Hepatic stellate cell (primary cell): ENCODE data around the gene TTN.
A peak's percentile ranks its signal among the peaks of the same experiment; 100 is the strongest.
"Not testable (repeated sequence)": the region's sequence is repeated elsewhere in the genome, so short reads cannot be mapped to it uniquely, and the experiment has no call there.

Experiments used
- DNase-seq: peaks from one replicate; pipeline ENCODE4 v3.0.0; 2011; ENCODE audit warnings: low spot score

The TTN gene

DNA sequence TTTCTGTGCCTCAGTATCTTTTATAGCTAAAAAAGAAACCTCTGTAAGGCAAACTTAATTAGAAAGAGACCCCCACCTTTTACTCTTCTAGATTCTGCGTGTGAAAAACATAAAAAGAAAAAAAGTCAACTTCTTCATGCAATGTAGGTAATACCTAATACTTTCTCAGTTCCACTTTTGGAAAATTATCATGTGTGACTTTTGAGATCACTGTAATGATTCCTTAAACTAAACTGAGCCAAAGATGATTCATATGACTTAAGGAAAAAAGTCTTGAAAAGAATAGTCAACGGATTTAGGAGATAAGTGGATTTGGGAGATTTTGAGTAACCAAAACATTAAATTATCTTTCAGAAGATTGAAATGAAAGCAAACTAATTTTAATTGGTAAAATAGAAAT lies 278.0 kb downstream of the TTN start:
- no peak for DNase-seq

DNA sequence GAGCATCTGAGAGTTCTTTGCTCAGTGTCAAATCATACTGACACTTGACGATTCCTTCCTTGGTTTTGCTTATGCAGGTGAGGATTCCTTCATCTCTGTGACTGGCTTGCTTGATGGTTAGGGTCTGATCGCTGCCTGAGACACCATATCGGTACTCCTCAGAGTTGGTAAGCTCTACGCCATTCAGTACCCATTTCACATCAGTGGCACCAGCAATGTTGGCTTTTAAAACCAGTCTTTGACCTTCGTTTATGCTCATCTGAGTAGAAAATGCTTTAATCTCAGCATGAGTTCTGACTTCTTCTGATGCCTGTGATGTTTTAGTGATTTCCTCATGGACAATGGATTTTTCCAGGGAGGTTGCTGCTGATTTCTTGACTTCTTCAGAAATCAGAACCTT lies 278.6 kb downstream of the TTN start:
- no peak for DNase-seq

DNA sequence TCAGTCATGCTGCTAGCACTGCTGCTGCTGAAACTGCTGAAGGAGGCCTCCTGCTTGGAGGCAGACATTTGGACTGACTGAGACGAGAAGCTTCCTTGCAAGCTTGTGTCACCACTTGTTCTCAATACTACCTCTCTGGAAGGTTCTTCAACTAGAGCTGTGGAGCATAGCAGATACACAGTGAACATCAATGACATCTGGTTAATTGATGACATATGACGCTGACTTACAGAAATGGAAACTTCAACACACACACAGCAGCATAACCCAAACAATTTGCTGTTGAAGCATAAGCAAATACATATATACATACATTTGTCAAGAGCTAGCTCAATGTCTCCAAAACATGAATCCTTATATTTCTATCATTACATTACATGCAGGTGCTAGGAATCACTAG lies 279.6 kb downstream of the TTN start:
- no peak for DNase-seq

DNA sequence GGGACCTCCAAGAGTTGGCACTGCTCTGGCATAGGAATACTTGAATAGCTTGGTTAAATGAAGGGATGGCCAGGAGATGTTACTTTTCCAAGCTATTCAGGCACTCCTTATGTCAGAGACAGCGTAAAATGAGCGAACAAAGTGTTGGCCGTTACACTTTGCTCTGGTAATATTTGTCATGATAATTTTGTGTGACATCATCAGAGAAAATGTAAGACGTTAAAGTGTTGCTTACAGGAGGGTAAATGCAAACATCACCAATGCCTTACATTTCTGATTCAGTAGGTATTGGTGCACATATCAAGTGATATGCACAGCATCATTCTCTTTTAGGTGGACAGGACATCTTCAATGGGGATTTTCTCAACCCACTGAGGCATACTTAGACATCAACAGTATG lies 281.0 kb downstream of the TTN start:
- no peak for DNase-seq

DNA sequence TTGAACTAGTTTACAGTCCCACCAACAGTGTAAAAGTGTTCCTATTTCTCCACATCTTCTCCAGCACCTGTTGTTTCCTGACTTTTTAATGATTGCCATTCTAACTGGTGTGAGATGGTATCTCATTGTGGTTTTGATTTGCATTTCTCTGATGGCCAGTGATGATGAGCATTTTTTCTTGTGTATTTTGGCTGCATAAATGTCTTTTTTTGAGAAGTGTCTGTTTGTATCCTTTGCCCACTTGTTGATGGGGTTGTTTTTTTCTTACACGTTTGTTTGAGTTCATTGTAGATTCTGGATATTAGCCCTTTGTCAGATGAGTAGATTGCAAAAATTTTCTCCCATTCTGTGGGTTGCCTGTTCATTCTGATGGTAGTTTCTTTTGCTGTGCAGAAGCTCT lies 281.8 kb downstream of the TTN start:
- DNase-seq: not testable (repeated sequence)

DNA sequence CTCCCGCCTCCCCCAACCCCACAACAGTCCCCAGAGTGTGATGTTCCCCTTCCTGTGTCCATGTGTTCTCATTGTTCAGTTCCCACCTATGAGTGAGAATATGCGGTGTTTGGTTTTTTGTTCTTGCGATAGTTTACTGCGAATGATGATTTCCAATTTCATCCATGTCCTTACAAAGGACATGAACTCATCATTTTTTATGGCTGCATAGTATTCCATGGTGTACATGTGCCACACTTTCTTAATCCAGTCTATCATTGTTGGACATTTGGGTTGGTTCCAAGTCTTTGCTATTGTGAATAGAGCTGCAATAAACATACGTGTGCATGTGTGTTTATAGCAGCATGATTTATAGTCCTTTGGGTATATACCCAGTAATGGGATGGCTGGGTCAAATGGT lies 282.2 kb downstream of the TTN start:
- not testable (repeated sequence) for DNase-seq

DNA sequence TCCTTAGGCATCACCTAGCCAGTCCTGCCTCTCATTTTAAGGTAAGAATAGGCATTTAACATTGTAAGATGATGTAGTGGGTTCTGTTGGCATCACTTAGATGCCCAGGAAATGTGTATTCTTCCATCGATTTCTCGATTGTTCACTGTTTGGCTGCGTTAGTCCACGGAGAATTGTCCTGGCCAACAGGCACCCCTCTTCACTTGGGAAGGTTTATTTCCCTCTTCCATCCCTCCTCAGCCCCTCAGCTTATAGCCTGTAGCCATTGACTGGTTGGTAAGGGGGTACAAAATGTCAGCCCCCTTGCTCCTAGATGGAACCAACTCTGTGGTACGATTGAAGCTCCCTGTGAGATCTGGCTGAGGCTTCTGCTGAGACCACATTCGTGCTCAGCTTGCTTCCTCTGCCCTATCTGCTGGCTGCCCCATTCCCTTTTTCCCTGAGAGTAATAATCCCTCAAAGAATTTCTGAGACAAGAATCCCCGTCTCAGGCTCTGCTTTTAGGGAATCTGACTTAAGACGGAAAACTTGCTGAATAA lies 283.6 kb downstream of the TTN start:
- peak; percentile 4 for DNase-seq

DNA sequence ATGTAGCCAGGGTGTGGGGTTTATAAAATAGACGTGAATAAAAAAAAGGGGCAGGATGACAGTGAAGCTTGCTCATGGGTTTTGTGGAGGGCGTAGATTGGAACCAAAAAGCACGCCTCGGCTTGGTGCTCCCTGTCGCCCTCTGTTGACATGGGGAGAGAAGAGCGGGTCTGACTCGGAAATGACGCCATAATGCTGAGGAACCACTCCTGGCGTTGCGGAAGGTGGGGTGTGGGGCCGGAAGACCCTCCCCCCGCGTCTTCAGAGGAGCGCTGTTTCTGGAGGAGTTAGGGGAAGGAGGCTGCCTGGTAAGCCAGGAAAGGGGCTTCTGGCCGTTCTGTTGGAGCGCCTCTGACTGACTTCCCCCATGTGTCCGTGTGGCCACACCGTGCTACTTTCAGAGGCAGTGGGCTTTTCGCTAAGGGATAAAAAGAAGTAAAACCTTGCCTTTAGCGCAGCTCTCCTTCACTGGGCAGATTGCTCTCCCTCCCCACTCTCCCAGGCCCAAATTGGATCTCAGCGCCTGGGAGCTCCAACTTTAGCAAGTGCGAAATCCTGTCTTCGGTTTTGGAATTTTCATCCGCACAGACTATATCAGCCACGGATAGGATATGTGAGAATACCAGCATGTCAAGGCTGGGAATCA lies 284.1 kb downstream of the TTN start:
- DNase-seq: peak; percentile 53

DNA sequence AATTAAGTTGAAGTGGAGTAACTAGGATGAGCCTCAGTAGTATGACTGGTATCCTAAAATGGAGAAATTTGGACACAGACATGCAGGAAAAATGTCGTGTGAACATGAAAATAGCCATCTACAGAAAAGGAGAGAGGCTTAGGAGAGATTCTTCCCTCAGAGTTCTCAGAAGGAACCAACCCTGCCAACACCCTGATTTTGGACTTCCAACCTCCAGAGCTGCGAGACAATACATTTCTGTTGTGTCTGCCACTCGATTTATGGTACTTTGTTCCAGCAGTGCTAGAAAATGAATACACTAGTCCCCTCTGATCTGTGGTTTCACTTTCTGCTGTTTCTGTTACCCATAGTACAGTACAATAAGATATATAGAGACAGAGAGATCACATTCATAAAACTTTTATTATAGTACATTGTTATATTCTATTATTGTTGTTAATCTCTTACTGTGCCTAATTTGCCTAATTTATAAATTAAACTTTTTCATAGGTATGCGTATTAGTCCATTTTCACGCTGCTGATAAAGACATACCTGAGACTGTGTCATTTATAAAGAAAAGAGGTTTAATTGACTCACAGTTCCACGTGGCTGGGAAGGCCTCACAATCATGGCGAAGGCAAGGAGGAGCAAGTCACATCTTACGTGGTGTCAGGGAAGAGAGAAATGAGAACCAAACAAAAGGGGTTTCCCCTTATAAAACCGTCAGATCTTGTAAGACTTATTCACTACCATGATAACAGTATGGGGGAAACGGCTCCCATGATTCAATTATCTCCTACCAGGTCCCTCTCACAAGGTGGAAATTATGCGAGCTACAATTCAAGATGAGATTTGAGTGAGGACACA lies 285.7 kb downstream of the TTN start:
- no peak for DNase-seq

DNA sequence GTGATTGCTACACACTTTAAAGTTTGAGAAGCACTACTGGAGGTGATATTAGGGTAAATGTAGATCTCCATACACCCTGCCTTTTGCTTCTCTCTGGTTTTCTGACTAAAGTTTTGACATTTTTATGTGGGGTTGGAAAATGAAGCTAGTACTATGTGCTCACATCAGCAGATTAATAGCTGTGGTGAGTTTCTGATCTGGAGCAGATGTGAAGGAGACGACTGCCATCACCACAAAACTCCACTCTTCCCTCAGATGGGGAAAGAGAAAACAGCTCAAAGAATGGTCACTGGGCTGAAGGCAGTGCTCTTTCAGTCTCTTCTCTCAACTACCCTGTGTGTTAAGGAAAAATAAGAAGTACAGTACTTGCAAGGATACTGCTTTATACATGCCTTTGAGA lies 289.7 kb downstream of the TTN start:
- no peak for DNase-seq

DNA sequence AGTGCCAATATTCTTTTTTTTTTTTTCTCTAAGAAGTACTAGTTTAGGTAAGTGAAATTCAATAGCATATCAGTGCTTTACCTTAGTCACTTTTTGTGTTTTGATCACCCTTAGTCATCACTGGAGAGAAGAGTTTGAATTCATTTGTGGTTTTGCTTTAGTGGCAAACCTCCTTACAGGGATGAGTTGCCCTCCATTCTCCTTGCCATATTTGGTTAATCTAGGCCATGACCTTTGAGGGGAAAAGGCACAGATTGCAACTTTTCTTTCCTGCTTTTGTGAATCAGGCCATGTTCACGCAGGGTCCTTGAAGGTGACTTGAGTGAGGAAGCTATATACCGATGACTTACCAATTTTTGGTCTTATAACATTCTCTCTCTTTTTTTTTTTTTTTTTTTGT lies 292.6 kb downstream of the TTN start:
- no peak for DNase-seq

DNA sequence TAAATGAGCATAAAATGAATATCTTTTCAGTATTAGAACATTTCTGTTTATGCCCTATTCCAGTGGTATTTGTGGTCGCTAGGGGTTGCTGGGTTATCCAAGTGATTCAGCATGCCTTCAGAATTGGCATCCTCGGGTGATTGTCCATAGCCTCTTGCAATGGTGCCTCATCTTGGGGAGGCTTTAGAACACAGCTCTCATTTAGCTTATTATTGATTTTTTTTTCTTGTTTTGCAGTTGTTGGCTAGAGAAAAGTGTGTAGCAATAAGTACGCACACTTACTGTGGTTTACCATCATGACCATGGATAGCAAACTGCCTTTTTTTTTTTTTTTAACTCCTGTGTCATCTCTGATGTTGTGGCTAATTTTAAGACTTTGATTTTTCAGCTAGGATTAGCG lies 293.3 kb downstream of the TTN start:
- DNase-seq: no peak

DNA sequence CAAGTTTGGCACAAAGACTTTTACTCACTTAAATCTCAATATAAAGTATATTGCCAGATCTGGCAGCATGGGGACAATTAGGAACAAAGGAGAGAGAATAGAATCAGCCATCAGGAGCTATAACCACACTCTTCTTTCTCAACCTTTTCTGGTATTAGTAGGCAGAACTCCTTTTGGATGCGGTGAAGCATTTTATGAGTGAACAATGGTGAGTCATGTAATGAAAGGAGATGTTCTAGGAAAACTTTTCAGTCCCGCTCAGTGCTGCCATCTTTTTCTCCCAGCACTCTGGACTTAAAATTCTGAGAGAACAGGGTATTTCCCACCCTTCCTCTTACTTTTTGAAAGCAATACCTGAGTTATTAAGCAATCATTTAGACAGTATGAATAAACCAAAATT lies 294.7 kb downstream of the TTN start:
- no peak for DNase-seq

DNA sequence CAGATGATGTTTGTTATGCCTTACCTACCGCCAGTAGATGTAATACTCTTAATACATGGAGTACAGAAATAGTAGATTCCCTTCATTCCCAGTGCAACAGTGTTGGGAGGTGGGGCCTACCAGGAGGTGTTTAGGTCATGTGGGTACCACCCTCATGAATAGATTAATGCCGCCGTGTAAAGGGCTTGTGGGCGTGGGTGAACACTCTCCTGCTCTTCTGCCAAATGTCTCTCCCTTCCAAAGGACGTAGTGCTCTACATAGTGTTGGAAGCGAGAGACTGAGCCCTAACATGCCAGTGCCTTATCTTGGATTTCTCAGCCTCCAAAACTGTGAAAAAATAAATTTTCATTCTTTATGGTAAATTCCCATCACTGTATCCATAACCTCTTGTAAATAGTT lies 296.8 kb downstream of the TTN start:
- no peak for DNase-seq

DNA sequence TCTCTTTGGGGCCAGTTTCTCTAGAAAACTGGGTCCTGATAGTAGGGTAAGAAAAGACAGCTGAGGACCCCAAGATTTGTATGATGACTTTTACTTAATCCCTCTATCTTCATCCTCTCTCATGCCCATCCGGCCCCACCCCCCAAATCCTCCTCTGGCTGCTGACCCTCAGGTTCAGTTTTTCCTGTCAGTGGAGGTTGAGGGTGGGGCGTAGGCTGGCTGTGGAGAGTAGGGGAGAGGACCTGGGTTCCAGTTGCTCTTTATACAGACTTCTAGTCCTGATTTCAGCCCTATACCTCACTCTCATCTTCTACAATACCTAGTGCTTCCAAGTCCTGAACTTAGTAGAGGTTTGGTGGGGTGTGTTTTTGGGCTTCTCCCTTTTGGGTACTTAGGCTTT lies 298.6 kb downstream of the TTN start:
- no peak for DNase-seq

DNA sequence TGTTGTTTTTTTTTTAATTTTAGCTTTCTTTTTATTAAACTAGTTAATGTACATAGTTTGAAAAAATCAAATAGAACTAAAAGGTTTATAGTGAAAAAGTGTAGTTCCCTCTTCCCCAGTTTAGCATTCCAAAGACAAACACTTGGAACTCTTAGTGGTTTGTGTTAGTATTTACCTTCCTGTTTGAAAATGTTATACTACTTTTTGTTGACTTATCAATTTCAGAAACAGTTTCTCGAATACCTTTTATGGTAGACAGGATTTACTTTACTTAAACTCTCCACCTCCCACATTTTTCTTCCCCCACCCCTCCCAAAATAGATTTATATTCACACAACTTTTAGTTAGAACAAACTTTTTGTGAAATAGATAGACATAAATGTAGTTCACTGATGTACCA lies 300.3 kb downstream of the TTN start:
- no peak for DNase-seq

DNA sequence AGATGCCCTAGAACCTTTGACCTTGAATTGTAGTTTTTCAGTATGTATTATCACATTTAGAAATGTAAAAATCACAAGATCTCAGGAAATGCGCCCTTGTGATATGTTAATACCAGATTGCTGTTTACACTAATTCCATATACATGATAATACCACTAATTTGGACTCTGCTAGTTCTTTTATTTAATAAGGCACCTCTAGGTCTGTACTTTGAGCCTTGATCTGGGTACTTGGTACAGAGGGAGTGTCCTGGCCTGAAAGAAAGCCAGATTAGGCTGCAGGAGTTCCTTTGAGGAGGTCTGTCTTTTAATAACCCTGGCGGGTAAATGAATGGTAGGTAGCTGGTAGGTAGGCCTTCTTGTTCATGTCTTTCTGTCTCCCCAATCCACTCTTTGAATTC lies 300.7 kb downstream of the TTN start:
- DNase-seq: no peak

DNA sequence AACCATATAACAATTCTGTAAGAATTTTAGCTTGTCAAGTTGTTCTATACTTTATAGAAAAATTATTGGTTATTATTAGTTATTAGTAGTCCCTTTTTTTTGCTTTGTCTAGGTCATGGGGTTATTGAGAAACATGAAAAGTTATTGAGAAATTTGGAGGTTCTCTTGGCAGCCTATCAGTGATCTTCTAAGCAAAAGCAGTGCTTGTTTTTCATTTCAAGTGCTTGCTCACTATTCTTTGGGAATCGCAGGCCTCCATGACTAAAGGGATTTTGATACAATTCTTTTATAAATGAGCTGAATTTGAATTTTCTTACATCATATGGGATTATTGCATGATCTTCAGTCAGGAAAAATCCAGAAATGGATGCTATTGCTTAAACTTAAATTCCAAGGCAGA lies 301.1 kb downstream of the TTN start:
- DNase-seq: no peak

DNA sequence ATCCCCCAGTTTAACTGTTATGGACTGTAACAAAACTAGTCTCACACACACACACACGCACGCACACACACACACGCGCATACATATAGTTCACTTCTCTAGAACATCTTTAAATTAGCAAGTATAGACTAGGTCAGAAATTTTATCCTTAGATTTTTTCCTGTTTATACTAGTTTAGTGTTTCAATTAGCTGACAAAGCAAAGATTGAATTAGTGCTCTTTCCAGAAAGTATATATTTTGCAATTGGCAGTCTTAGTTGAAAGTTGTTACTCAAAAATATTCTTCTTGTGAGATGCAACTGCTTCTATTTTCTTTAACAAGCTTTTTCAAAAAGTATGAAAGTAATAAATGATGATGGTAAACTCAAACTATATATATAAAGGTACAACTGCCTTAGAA lies 304.5 kb downstream of the TTN start:
- no peak for DNase-seq

DNA sequence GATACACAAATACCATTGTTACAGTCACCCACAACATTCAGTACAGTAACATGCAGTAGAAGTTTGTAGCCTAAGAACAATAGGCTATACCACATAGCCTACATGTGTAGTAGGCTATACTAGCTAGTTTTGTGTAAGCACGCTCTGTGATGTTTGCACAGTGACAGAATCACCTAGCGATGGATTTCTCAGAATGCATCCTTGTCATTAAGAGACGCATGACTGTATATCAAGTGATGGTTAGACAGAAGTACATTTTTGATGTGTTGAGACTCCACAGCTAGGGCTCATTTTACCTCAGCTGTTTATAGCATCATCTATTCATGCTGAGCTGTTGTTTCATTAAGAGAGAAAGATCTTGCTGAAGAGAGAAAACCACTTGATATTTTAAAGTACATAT lies 307.6 kb downstream of the TTN start:
- no peak for DNase-seq

DNA sequence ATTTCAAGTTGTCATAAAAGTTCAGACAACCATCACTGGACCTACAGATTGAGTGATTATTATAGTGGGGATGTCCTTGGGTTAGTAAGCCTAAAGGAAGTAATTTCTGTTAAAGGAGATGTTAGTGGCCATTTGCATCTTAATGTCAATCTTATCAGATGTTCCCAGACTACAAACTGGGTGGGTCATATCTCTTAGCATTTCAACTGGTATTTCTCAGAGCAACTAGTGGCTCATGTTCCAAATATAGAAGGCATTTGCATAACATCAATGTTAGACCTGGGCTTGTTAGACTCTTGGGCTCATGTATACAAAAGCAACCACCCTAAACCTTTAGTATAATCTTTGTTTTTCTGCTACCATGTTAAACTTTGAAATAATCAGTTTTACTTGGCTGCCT lies 309.1 kb downstream of the TTN start:
- no peak for DNase-seq

DNA sequence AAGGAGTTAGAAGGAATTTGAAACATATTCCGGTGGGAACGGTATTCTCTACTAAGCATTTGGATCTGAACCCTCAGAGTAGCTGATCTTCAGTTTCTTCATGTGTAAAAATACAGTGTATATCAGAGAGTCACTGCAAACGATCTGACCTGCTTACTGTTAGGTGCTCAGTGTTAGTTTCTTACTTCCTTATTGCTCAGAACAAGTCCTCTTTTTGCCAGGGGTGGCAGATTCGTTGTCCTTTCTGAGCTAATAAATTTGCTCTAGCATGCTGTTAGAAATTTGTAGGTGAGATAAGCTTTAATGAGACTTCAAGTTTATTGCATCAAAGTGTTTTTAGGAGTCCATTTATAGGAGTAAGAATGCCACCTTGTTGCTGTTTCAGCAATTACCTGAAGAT lies 311.2 kb downstream of the TTN start:
- no peak for DNase-seq

DNA sequence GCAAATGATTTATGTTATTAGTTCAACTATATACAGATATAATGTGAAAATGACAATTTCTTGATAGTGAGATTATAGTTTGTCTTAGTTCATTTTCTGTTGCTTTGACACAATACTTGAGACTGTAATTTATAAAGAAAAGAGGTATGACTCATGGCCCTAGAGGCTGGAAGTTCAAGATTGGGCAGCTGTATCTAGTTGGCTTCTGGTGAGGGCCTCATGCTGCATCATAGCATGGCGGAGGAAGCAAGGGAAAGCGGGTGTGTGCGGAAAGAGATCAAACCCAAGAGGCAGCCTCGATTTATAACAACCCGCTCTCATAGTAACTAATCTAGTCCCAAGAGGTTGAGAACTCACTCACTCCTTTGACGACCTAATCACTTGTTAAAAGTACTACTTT lies 315.6 kb downstream of the TTN start:
- no peak for DNase-seq

DNA sequence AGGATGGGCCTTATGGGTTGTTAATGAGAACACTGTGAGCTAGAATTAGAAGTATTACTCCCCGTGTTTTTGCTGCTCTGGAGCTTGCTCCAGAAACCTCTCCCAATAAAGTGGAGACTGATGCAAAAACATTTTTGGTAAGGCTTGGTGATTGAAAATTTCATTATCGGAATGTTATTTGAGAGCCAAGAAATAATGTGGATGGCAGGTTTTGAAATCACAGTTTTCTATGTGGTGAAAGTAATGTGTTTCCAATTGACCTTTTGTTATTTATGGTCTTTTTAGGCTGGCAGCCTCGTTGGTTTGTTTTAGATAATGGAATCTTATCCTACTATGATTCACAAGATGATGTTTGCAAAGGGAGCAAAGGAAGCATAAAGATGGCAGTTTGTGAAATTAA lies 321.9 kb downstream of the TTN start:
- no peak for DNase-seq
